Adrenal gland (tissue), 5 donors: ENCODE measurements around the gene PRKRA.

Experiments used
- CTCF ChIP-seq, 6 experiments: fragments of 450-650 bp in 4 of 6; fragments of 200-600 bp in 2 of 6; sonication (generic) in 1 of 6; IDR thresholded peaks; 1 replicate in 5 of 6; 2 replicates in 1 of 6; pipeline versions ENCODE4 v1.5.1 to v1.8.0; 2016 to 2021; ENCODE audit warnings: antibody characterized with exemption in 6 of 6, mild to moderate bottlenecking in 2 of 6, moderate library complexity in 1 of 6
- POLR2A ChIP-seq, 2 donors: fragments of 450-650 bp; IDR thresholded peaks; one replicate each; pipeline ENCODE4 v1.6.1; 2017; ENCODE audit warnings: antibody characterized with exemption in 2 of 2, mild to moderate bottlenecking in 2 of 2, moderate library complexity in 1 of 2
- donor health status: DM: no; HTN: no; CAD: no.

- no peak for TF ChIP-seq CTCF (IDR thresholded peaks at IDR 0.05)
- TF ChIP-seq POLR2A (IDR thresholded peaks at IDR 0.05): no peak
Measured at GRCh38 chr2:178417916-178418315, 33.1 kb downstream of the PRKRA start.
